ENCODE data around the gene POLA2.

The POLA2 gene

GRCh38 chr11:65315204-65315865 lies 53.6 kb downstream of the POLA2 start:
- DNase-seq: peak; percentile 59 to 78
- peak overlapping the region; percentile 13 for H3K27ac ChIP-seq (ENCODE audit: low read depth, low read length)
- H4K8ac ChIP-seq (ENCODE audit: low read depth, low read length): peak overlapping the region; percentile 32
- peaks cover 6% of the 10 kb centered on the region for H3K79me1 ChIP-seq (ENCODE audit: low read length)
- H4K91ac ChIP-seq (ENCODE audit: low read depth, low read length): peak overlapping the region; percentile 43
- no peak overlapping the region for H3K23ac ChIP-seq (ENCODE audit: low read length)
- H3K18ac ChIP-seq (ENCODE audit: low read length): no peak overlapping the region
- H3K4me2 ChIP-seq (ENCODE audit: low read length): peak overlapping the region; percentile 94
- H3K36me3 ChIP-seq (ENCODE audit: control insufficient read depth in 1 of 2, insufficient read depth in 2 of 2, low read length in 2 of 2): peaks cover under 1% of the 10 kb centered on the region in 2 experiments
- H3K9me3 ChIP-seq (ENCODE audit: insufficient read depth, low read depth, low read length): no peaks in the 10 kb centered on the region
- H3K4me1 ChIP-seq (ENCODE audit: control insufficient read depth in 1 of 2, insufficient read depth in 2 of 2, low read length in 2 of 2): peaks cover 12 to 14% of the 10 kb centered on the region in 2 experiments
- H4K12ac ChIP-seq (ENCODE audit: low read depth, low read length): peak overlapping the region; percentile 56
- no peak overlapping the region for H3K4ac ChIP-seq (ENCODE audit: low read depth, low read length)
- H3K9ac ChIP-seq (ENCODE audit: low read length): peak overlapping the region; percentile 75
- H2BK12ac ChIP-seq (ENCODE audit: low read length): no peak overlapping the region
- no CpG with 5 or more reads among the region's 59 CpGs for WGBS (ENCODE audit: extremely low coverage, insufficient coverage, insufficient read length)
- H3K4me3 ChIP-seq (ENCODE audit: low read depth, low read length): peak overlapping the region; percentile 84
- no peak overlapping the region for H2AK5ac ChIP-seq (ENCODE audit: low read length)
- H3K79me2 ChIP-seq (ENCODE audit: control insufficient read depth, insufficient read depth, low read length, poor library complexity): no peaks in the 10 kb centered on the region
- H2BK120ac ChIP-seq (ENCODE audit: insufficient read depth, low read length, poor library complexity): no peak overlapping the region
- H2AFZ ChIP-seq (ENCODE audit: insufficient read depth, low read length, poor library complexity): peak overlapping the region; percentile 48
- no peaks in the 10 kb centered on the region for H3K27me3 ChIP-seq (ENCODE audit: insufficient read depth, low read length)
- no peak overlapping the region for H3K14ac ChIP-seq (ENCODE audit: low read length)
- H2BK5ac ChIP-seq (ENCODE audit: low read depth, low read length, poor library complexity): no peak overlapping the region

GRCh38 chr11:65315866-65316226 lies 54.1 kb downstream of the POLA2 start:
- Histone ChIP-seq H2BK12ac (ENCODE audit: low read length) (no peak overlapping the region), H3K14ac (ENCODE audit: low read length) (no peak overlapping the region), H4K8ac (ENCODE audit: low read depth, low read length) (no peak overlapping the region), H3K18ac (ENCODE audit: low read length) (no peak overlapping the region), H3K27me3 (ENCODE audit: insufficient read depth, low read length) (no peaks in the 10 kb centered on the region), H2AK5ac (ENCODE audit: low read length) (no peak overlapping the region), H4K12ac (ENCODE audit: low read depth, low read length) (no peak overlapping the region), H3K27ac (ENCODE audit: low read depth, low read length) (no peak overlapping the region), H4K91ac (ENCODE audit: low read depth, low read length) (no peak overlapping the region), H3K4me2 (ENCODE audit: low read length) (peak overlapping the region; percentile 94), H3K9me3 (ENCODE audit: insufficient read depth, low read depth, low read length) (no peaks in the 10 kb centered on the region), H2AFZ (ENCODE audit: insufficient read depth, low read length, poor library complexity) (no peak overlapping the region), H3K23ac (ENCODE audit: low read length) (no peak overlapping the region), H3K79me1 (ENCODE audit: low read length) (peaks cover 6% of the 10 kb centered on the region), H3K79me2 (ENCODE audit: control insufficient read depth, insufficient read depth, low read length, poor library complexity) (no peaks in the 10 kb centered on the region), H2BK120ac (ENCODE audit: insufficient read depth, low read length, poor library complexity) (no peak overlapping the region), H3K4ac (ENCODE audit: low read depth, low read length) (no peak overlapping the region), H2BK5ac (ENCODE audit: low read depth, low read length, poor library complexity) (no peak overlapping the region), H3K36me3 (ENCODE audit: control insufficient read depth in 1 of 2, insufficient read depth in 2 of 2, low read length in 2 of 2) (peaks cover 5% of the 10 kb centered on the region in 2 experiments), H3K9ac (ENCODE audit: low read length) (no peak overlapping the region), H3K4me3 (ENCODE audit: low read depth, low read length) (peak overlapping the region; percentile 84), H3K4me1 (ENCODE audit: control insufficient read depth in 1 of 2, insufficient read depth in 2 of 2, low read length in 2 of 2) (peaks cover 12 to 14% of the 10 kb centered on the region in 2 experiments)
- DNase-seq: no peak
- WGBS (ENCODE audit: extremely low coverage, insufficient coverage, insufficient read length): no CpG with 5 or more reads among the region's 8 CpGs

- H3K36me3 ChIP-seq (ENCODE audit: control insufficient read depth in 1 of 2, insufficient read depth in 2 of 2, low read length in 2 of 2): peaks cover 11% of the 10 kb centered on the region in 2 experiments
- peak overlapping the region; percentile 94 for H3K4me2 ChIP-seq (ENCODE audit: low read length)
- peak overlapping the region; percentile 17 for H3K4ac ChIP-seq (ENCODE audit: low read depth, low read length)
- no peak overlapping the region for H3K9ac ChIP-seq (ENCODE audit: low read length)
- no peak overlapping the region for H2BK5ac ChIP-seq (ENCODE audit: low read depth, low read length, poor library complexity)
- no peak overlapping the region for H3K4me3 ChIP-seq (ENCODE audit: low read depth, low read length)
- H2AFZ ChIP-seq (ENCODE audit: insufficient read depth, low read length, poor library complexity): no peak overlapping the region
- peak overlapping the region; percentile 40 for H2AK5ac ChIP-seq (ENCODE audit: low read length)
- H4K8ac ChIP-seq (ENCODE audit: low read depth, low read length): peak overlapping the region; percentile 73
- H3K4me1 ChIP-seq (ENCODE audit: control insufficient read depth in 1 of 2, insufficient read depth in 2 of 2, low read length in 2 of 2): peaks cover 12 to 14% of the 10 kb centered on the region in 2 experiments
- no peak overlapping the region for H2BK120ac ChIP-seq (ENCODE audit: insufficient read depth, low read length, poor library complexity)
- no peaks in the 10 kb centered on the region for H3K9me3 ChIP-seq (ENCODE audit: insufficient read depth, low read depth, low read length)
- H4K91ac ChIP-seq (ENCODE audit: low read depth, low read length): peak overlapping the region; percentile 40
- H4K12ac ChIP-seq (ENCODE audit: low read depth, low read length): peak overlapping the region; percentile 39
- H3K14ac ChIP-seq (ENCODE audit: low read length): peak overlapping the region; percentile 30
- peak overlapping the region; percentile 33 for H3K18ac ChIP-seq (ENCODE audit: low read length)
- H3K79me1 ChIP-seq (ENCODE audit: low read length): peaks cover 6% of the 10 kb centered on the region
- no peaks in the 10 kb centered on the region for H3K79me2 ChIP-seq (ENCODE audit: control insufficient read depth, insufficient read depth, low read length, poor library complexity)
- no CpG with 5 or more reads among the region's 20 CpGs for WGBS (ENCODE audit: extremely low coverage, insufficient coverage, insufficient read length)
- no peak overlapping the region for H3K27ac ChIP-seq (ENCODE audit: low read depth, low read length)
- H3K23ac ChIP-seq (ENCODE audit: low read length): no peak overlapping the region
- peak in 1 of 2 donors; percentile 27 for DNase-seq
- H3K27me3 ChIP-seq (ENCODE audit: insufficient read depth, low read length): no peaks in the 10 kb centered on the region
- H2BK12ac ChIP-seq (ENCODE audit: low read length): peak overlapping the region; percentile 47
Observed at GRCh38 chr11:65316227-65317024, 54.7 kb downstream of the POLA2 start.

DNA sequence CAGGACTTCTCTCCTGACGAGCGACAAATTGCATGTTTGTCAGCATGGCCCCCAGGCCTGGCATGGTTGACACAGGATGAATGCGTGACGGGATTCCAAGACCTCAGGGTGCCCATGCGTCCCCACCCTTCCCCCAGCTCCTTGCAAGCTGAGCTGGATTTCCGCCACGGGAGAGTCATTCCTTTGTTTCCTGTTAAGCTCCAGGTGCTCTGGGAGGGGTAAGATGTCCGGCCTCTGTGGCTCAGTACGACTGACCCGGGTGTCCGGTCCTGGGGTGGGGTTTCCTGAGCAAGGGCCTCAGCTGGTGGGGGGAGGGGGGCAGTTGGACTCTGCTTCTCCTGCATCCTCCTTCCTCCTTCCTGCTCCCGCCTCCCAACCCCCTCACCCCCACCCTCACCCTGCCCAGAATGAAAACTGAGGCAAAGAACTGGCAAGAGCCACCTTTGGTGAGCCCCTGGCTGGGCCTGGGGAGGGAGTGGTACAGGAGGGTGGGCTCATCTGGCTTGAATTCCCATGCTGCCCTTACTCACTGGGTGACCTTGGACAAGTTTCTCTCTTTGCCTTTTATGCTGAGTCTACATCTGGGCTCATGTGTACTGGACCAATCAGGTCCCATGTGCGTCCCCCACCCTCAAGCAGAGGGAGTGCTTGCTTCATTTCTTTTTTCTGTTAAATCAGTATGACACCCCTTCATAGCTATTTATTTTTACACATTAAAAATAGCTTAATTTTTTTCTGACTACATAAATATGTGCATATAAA lies 55.4 kb downstream of the POLA2 start:
- Histone ChIP-seq H3K9ac (ENCODE audit: low read length) (no peak overlapping the region), H3K27ac (ENCODE audit: low read depth, low read length) (no peak overlapping the region), H2BK5ac (ENCODE audit: low read depth, low read length, poor library complexity) (no peak overlapping the region), H3K9me3 (ENCODE audit: insufficient read depth, low read depth, low read length) (no peaks in the 10 kb centered on the region), H3K36me3 (ENCODE audit: control insufficient read depth in 1 of 2, insufficient read depth in 2 of 2, low read length in 2 of 2) (peaks cover 19% of the 10 kb centered on the region in 2 experiments), H4K91ac (ENCODE audit: low read depth, low read length) (peak overlapping the region; percentile 40), H3K4me2 (ENCODE audit: low read length) (peak overlapping the region; percentile 94), H2AK5ac (ENCODE audit: low read length) (peak overlapping the region; percentile 40), H3K14ac (ENCODE audit: low read length) (no peak overlapping the region), H3K4me3 (ENCODE audit: low read depth, low read length) (no peak overlapping the region), H3K79me1 (ENCODE audit: low read length) (peaks cover 6% of the 10 kb centered on the region), H3K4ac (ENCODE audit: low read depth, low read length) (peak overlapping the region; percentile 17), H3K27me3 (ENCODE audit: insufficient read depth, low read length) (no peaks in the 10 kb centered on the region), H3K79me2 (ENCODE audit: control insufficient read depth, insufficient read depth, low read length, poor library complexity) (no peaks in the 10 kb centered on the region), H3K4me1 (ENCODE audit: control insufficient read depth in 1 of 2, insufficient read depth in 2 of 2, low read length in 2 of 2) (peaks cover 12 to 14% of the 10 kb centered on the region in 2 experiments), H4K8ac (ENCODE audit: low read depth, low read length) (peak overlapping the region; percentile 73), H3K18ac (ENCODE audit: low read length) (no peak overlapping the region), H4K12ac (ENCODE audit: low read depth, low read length) (peak overlapping the region; percentile 39), H2AFZ (ENCODE audit: insufficient read depth, low read length, poor library complexity) (no peak overlapping the region), H2BK120ac (ENCODE audit: insufficient read depth, low read length, poor library complexity) (no peak overlapping the region), H3K23ac (ENCODE audit: low read length) (no peak overlapping the region), H2BK12ac (ENCODE audit: low read length) (no peak overlapping the region)
- DNase-seq: peak in 1 of 2 donors; percentile 28
- no CpG with 5 or more reads among the region's 13 CpGs for WGBS (ENCODE audit: extremely low coverage, insufficient coverage, insufficient read length)
